Smooth muscle cell (in vitro differentiated cells): ENCODE data around the gene SMARCA4. TPM values are rescaled to one million over a fixed set of nuclear protein-coding genes. Genes with fewer than 3 reads are reported as not detected.

ENCODE experiments used
- DNase-seq: peaks from one replicate; lab custom pipeline; 2025; ENCODE audit not compliant: unreplicated experiment; lab: John Stamatoyannopoulos, UW
- H2AFZ ChIP-seq: fragments of 200-600 bp; sonication (generic); 2 replicates; pipeline ENCODE4 v1.6.0; 2016; ENCODE audit warnings: antibody characterized with exemption, low read depth, mild to moderate bottlenecking
- H3F3A ChIP-seq: fragments of 200-600 bp; sonication (generic); 2 replicates; pipeline ENCODE4 v1.6.0; 2017; ENCODE audit warnings: antibody characterized with exemption, low read depth
- H3K27ac ChIP-seq: fragments of 200-600 bp; sonication (generic); 2 replicates; pipeline ENCODE4 v1.5.1; 2016; ENCODE audit warnings: low read depth, mild to moderate bottlenecking
- H3K27me3 ChIP-seq: fragments of 200-600 bp; sonication (generic); 2 replicates; pipeline ENCODE4 v1.6.1; 2016; ENCODE audit warnings: low read depth, mild to moderate bottlenecking
- H3K36me3 ChIP-seq: fragments of 200-600 bp; sonication (generic); 2 replicates; pipeline ENCODE4 v1.5.1; 2016; ENCODE audit warnings: low read depth
- H3K4me1 ChIP-seq: fragments of 200-600 bp; sonication (generic); 2 replicates; pipeline ENCODE4 v1.5.1; 2016; ENCODE audit warnings: low read depth
- H3K4me2 ChIP-seq: fragments of 200-600 bp; sonication (generic); 2 replicates; pipeline ENCODE4 v1.6.0; 2016; ENCODE audit warnings: mild to moderate bottlenecking
- H3K4me3 ChIP-seq: fragments of 200-600 bp; sonication (generic); 2 replicates; pipeline ENCODE4 v1.5.1; 2016; ENCODE audit warnings: mild to moderate bottlenecking
- H3K79me2 ChIP-seq: fragments of 200-600 bp; sonication (generic); 2 replicates; pipeline ENCODE4 v1.6.0; 2016; ENCODE audit warnings: low read depth, mild to moderate bottlenecking
- H3K9ac ChIP-seq: fragments of 200-600 bp; sonication (generic); 2 replicates; pipeline ENCODE4 v1.6.0; 2016; ENCODE audit warnings: low read depth
- H3K9me3 ChIP-seq: fragments of 200-600 bp; sonication (generic); replicated peaks from 2 replicates; pipeline ENCODE4 v1.5.1; 2016; ENCODE audit warnings: low read depth
- H4K20me1 ChIP-seq: fragments of 200-600 bp; sonication (generic); 2 replicates; pipeline ENCODE4 v1.6.0; 2016; ENCODE audit warnings: low read depth
- WGBS: methylation state at CpG from one replicate; pipeline ENCODE4 v1.1.7; 2016; ENCODE audit warnings: low lambda C conversion rate; 5-methylcytosine and 5-hydroxymethylcytosine counted together
- polyA plus RNA-seq: library from polyadenylated mRNA; unstranded; fragments of >200 nt; fragmentation: Nextera tagmentation; extraction: Ambion mirVana; gene quantifications from 2 replicates; pipeline ENCODE4 v1.2.1, GENCODE V29; 2016
- total RNA-seq: library from RNA; depleted of rRNA; stranded (reverse); fragments of >200 nt; gene quantifications from 2 replicates; pipeline ENCODE4 v1.2.3, GENCODE V29; 2014
- TF ChIP-seq, protein P1 (sequence below): fragments of 200-600 bp; sonication (generic); IDR thresholded peaks from 2 replicates; pipeline ENCODE4 v1.5.1; 2017; ENCODE audit warnings: borderline replicate concordance, mild to moderate bottlenecking, antibody characterized with exemption; ENCODE audit not compliant: insufficient read depth, poor library complexity, severe bottlenecking

The SMARCA4 gene
- total and polyA plus RNA-seq, 2 experiments from 2014 or later, result 59.6 to 100 TPM

GRCh38 chr19:10979951-10980381 lies 19.1 kb downstream of the SMARCA4 start:
- Histone ChIP-seq H3K36me3 (no peaks in the 10 kb centered on the region), H3F3A (no peaks in the 10 kb centered on the region), H2AFZ (no peak overlapping the region), H3K9me3 (no peaks in the 10 kb centered on the region), H3K9ac (no peak overlapping the region), H3K4me3 (no peak overlapping the region), H4K20me1 (peaks cover 100% of the 10 kb centered on the region), H3K27me3 (no peaks in the 10 kb centered on the region), H3K27ac (no peak overlapping the region), H3K4me2 (no peak overlapping the region), H3K79me2 (peaks cover 97% of the 10 kb centered on the region), H3K4me1 (peaks cover 5% of the 10 kb centered on the region)
- TF ChIP-seq, protein P1, sequence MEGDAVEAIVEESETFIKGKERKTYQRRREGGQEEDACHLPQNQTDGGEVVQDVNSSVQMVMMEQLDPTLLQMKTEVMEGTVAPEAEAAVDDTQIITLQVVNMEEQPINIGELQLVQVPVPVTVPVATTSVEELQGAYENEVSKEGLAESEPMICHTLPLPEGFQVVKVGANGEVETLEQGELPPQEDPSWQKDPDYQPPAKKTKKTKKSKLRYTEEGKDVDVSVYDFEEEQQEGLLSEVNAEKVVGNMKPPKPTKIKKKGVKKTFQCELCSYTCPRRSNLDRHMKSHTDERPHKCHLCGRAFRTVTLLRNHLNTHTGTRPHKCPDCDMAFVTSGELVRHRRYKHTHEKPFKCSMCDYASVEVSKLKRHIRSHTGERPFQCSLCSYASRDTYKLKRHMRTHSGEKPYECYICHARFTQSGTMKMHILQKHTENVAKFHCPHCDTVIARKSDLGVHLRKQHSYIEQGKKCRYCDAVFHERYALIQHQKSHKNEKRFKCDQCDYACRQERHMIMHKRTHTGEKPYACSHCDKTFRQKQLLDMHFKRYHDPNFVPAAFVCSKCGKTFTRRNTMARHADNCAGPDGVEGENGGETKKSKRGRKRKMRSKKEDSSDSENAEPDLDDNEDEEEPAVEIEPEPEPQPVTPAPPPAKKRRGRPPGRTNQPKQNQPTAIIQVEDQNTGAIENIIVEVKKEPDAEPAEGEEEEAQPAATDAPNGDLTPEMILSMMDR, result no peak
- no peak for DNase-seq
- 89% methylated on average over 15 of the region's 15 CpGs for WGBS

DNA sequence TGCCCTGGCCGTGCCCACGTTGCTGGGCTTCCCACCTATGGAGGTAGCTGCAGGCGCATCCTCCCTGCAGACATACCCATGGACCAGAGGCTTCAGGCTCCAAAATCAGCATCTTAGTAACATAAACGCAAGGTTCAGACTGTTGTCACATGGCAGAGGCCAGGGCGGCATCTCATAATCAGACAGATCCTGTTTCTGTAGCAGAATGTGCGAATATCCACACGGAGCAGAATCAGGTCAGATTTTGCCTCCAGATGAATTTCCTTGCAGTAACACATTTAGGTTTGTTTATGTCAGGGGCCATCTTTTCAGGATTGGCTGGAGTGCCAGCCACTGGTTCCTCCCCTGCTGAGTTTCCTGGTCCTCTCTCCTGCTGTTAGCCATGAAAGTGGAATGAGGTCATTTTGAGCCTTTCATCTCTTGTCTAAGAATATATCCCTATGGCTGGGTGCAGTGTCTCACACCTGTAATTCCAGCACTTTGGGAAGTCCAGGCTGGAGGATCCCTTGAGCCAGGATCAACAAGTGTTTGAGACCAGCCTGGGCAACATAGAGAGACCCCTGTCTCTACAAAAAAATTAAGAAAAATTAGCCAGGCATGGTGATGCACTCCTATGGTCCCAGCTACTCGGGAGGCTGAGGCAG lies 20.5 kb downstream of the SMARCA4 start:
- H3K36me3 ChIP-seq, result no peaks in the 10 kb centered on the region
- H3F3A ChIP-seq, result no peaks in the 10 kb centered on the region
- H3K4me3 ChIP-seq, result no peak overlapping the region
- peaks cover 83% of the 10 kb centered on the region for H3K79me2 ChIP-seq
- H3K27me3 ChIP-seq, result no peaks in the 10 kb centered on the region
- H3K9me3 ChIP-seq, result no peaks in the 10 kb centered on the region
- peaks cover 100% of the 10 kb centered on the region for H4K20me1 ChIP-seq
- no peak overlapping the region for H2AFZ ChIP-seq
- H3K9ac ChIP-seq, result no peak overlapping the region
- H3K27ac ChIP-seq, result no peak overlapping the region
- no peaks in the 10 kb centered on the region for H3K4me1 ChIP-seq
- 90% methylated on average over 8 of the region's 8 CpGs for WGBS
- no peak for DNase-seq
- no peak overlapping the region for H3K4me2 ChIP-seq
- TF ChIP-seq, protein P1, result no peak

- no peaks in the 10 kb centered on the region for H3K4me1 ChIP-seq
- peaks cover 66% of the 10 kb centered on the region for H3K79me2 ChIP-seq
- H3F3A ChIP-seq, result no peaks in the 10 kb centered on the region
- no peaks in the 10 kb centered on the region for H3K27me3 ChIP-seq
- H3K36me3 ChIP-seq, result no peaks in the 10 kb centered on the region
- no peak for DNase-seq
- H2AFZ ChIP-seq, result no peak overlapping the region
- H3K9me3 ChIP-seq, result no peaks in the 10 kb centered on the region
- peaks cover 93% of the 10 kb centered on the region for H4K20me1 ChIP-seq
- no peak overlapping the region for H3K27ac ChIP-seq
- H3K9ac ChIP-seq, result no peak overlapping the region
- no peak overlapping the region for H3K4me2 ChIP-seq
- no peak overlapping the region for H3K4me3 ChIP-seq
- TF ChIP-seq, protein P1, result no peak
- 78% methylated on average over 6 of the region's 6 CpGs for WGBS
These were observed 22.2 kb downstream of the SMARCA4 start for GRCh38 chr19:10983026-10983425.

DNA sequence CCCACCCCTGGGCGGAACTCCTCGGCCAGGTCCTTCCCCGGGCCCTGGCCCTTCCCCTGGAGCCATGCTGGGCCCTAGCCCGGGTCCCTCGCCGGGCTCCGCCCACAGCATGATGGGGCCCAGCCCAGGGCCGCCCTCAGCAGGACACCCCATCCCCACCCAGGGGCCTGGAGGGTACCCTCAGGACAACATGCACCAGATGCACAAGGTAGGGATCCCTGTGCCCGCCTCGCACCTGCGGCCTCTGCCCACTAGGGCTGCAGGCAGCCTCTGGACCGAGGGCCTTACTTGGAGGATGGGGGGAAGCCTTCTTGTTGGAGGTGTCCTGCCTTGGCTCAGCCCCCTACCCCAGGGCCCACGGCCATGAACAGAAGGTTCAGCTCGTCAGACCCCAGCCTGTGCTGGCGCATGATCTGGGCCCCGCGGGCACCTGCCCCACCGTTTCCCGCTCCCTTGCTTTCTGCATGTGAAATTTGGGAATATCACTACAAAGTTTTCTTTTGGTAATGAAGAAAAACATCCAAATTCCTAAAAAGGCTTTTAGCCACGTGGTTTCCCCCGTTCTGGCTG lies 23.4 kb downstream of the SMARCA4 start:
- Histone ChIP-seq H4K20me1 (peaks cover 87% of the 10 kb centered on the region), H3K9ac (no peak overlapping the region), H2AFZ (no peak overlapping the region), H3K4me3 (no peak overlapping the region), H3K27ac (no peak overlapping the region), H3F3A (no peaks in the 10 kb centered on the region), H3K36me3 (no peaks in the 10 kb centered on the region), H3K4me2 (no peak overlapping the region), H3K27me3 (no peaks in the 10 kb centered on the region), H3K9me3 (no peaks in the 10 kb centered on the region), H3K79me2 (peaks cover 54% of the 10 kb centered on the region), H3K4me1 (no peaks in the 10 kb centered on the region)
- DNase-seq, result no peak
- TF ChIP-seq, protein P1, result no peak
- 94% methylated on average over 21 of the region's 21 CpGs for WGBS
